Epithelial cell of umbilical artery (primary cell): ENCODE measurements around the gene PLEKHG1. TPM values are rescaled to one million over a fixed set of nuclear protein-coding genes. Genes with fewer than 3 reads are reported as not detected.

ENCODE experiments used
- total RNA-seq: library from RNA; depleted of rRNA; stranded (reverse); fragments of >200 nt; gene quantifications from 2 replicates; pipeline ENCODE4 v1.2.3, GENCODE V29; 2014

Gene PLEKHG1
- total RNA-seq = 27.6 and 32.2 TPM in 2 replicates

GRCh38 chr6:150599199-150600009, at the start of gene PLEKHG1:
Gene PLEKHG1, plus strand, starts transcription at chr6:150599885. Its CDS starts 133,797 bp downstream, at chr6:150733682.

Other genes starting within 250 kb of the PLEKHG1 start
- gene IYD, start 230.9 kb upstream of the PLEKHG1 start, total RNA-seq = under 0.01 TPM in 1 of 2 replicates, not detected in the other